ENCODE data around the gene TMEM132C. TPM values are rescaled to one million over a fixed set of nuclear protein-coding genes. Genes with fewer than 3 reads are reported as not detected.
"Not testable (repeated sequence)": the region's sequence is repeated elsewhere in the genome, so short reads cannot be mapped to it uniquely, and the experiment has no call there.

TMEM132C gene
- total and polyA plus RNA-seq, 2 of the 8 experiments (the other 6 are each of a cell fraction or from before 2014, with no cell fraction given) = 0.23 to 0.76 TPM

DNA sequence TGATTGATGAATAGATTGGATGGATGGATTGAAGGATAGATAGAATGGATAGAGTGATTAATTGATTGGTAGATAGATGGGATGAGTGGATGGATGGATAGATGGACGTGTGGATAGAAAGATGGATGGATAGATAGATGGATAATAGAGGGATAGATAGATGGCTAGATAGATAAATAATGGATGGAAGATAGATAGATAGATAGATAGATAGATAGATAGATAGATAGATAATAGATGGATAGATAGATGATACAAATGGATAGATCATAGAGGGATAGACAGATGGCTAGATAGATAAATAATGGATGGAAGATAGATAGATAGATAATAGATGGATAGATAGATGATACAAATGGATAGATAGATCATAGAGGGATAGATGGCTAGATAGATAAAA lies 337.2 kb downstream of the TMEM132C start:
- H3K9ac ChIP-seq (replicated peaks in 1 of 4; ENCODE audit: extremely low read depth in 1 of 4, low read depth in 3 of 4, low read length in 3 of 4); H3K14ac ChIP-seq (ENCODE audit: insufficient read length); H3K9me3 ChIP-seq (ENCODE audit: insufficient read depth in 2 of 2, low read depth in 1 of 2, low read length in 1 of 2); H2BK12ac ChIP-seq (ENCODE audit: low read depth, low read length); H3K56ac ChIP-seq (replicated peaks; ENCODE audit: insufficient read length, low read depth, low read length); H3K23me2 ChIP-seq (ENCODE audit: low read depth, low read length); H3K18ac ChIP-seq (ENCODE audit: extremely low read depth, low read length); H2BK20ac ChIP-seq (ENCODE audit: low read length); H4K5ac ChIP-seq (ENCODE audit: insufficient read length, low read depth, low read length); H3K4me1 ChIP-seq (replicated peaks in 1 of 4; ENCODE audit: control insufficient read depth in 3 of 4, insufficient read depth in 4 of 4, low read length in 3 of 4); H3K4me2 ChIP-seq (ENCODE audit: insufficient read depth in 1 of 2, low read depth in 2 of 2, low read length in 2 of 2); H3K27ac ChIP-seq (ENCODE audit: low read depth, low read length); CTCF ChIA-PET (ENCODE audit: partially characterized antibody); H3K4me3 ChIP-seq (ENCODE audit: extremely low read depth in 1 of 4, insufficient read depth in 2 of 4, low read depth in 3 of 4, low read length in 4 of 4); H3K4ac ChIP-seq (replicated peaks; ENCODE audit: insufficient read length, low read depth, low read length); H2BK120ac ChIP-seq (replicated peaks; ENCODE audit: low read depth, low read length); H3K27me3 ChIP-seq (replicated peaks in 1 of 4; ENCODE audit: control insufficient read depth in 3 of 4, extremely low read depth in 1 of 4, insufficient read depth in 3 of 4, low read length in 3 of 4); H3K79me2 ChIP-seq (ENCODE audit: control insufficient read depth in 1 of 2, insufficient read depth in 2 of 2, low read length in 2 of 2); H2BK15ac ChIP-seq (ENCODE audit: low read length); H2BK5ac ChIP-seq (ENCODE audit: low read depth, low read length); H3K79me1 ChIP-seq (ENCODE audit: low read depth, low read length); H2AK5ac ChIP-seq (ENCODE audit: low read depth, low read length); POLR2A ChIA-PET (ENCODE audit: partially characterized antibody); H3K23ac ChIP-seq (ENCODE audit: insufficient read length); H2AFZ ChIP-seq (ENCODE audit: low read length); FAIRE-seq; H3K36me3 ChIP-seq (ENCODE audit: control insufficient read depth in 2 of 4, insufficient read depth in 4 of 4, low read length in 3 of 4); H4K20me1 ChIP-seq (replicated peaks in 1 of 2; ENCODE audit: control insufficient read depth in 1 of 2, insufficient read depth in 2 of 2, low read length in 2 of 2); H4K8ac ChIP-seq (ENCODE audit: extremely low read depth, insufficient read depth, low read length); H4K91ac ChIP-seq (replicated peaks; ENCODE audit: insufficient read length, low read length); DNase-seq (ENCODE audit: low read depth in 1 of 2, low spot score in 2 of 2): not testable (repeated sequence)
- 87 to 100% methylated on average over 1 of the region's 1 CpG for WGBS, 2 experiments (ENCODE audit: extremely low coverage in 1 of 2, insufficient coverage in 1 of 2, insufficient read length in 1 of 2, insufficient replicate concordance in 2 of 2, low coverage in 1 of 2, low lambda C conversion rate in 2 of 2, missing lambda C conversion rate in 1 of 2)
